Testis (tissue), 3 donors: ENCODE measurements around the gene PIWIL4. TPM values are rescaled to one million over a fixed set of nuclear protein-coding genes. Genes with fewer than 3 reads are reported as not detected.

ENCODE experiments used
- DNase-seq: peaks from one replicate; pipeline ENCODE4 v3.0.0-alpha.2; 2019
- H3K27ac ChIP-seq, 2 donors: fragments of 200-600 bp; sonication (generic); one replicate each; pipeline ENCODE4 v1.5.1; 2019
- H3K27me3 ChIP-seq: fragments of 200-600 bp; sonication (generic); one replicate; pipeline ENCODE4 v1.5.1; 2019
- H3K36me3 ChIP-seq: fragments of 200-600 bp; sonication (generic); one replicate; pipeline ENCODE4 v1.5.1; 2017; ENCODE audit warnings: low read depth; ENCODE audit errors: missing control alignments
- H3K4me1 ChIP-seq: fragments of 200-600 bp; sonication (generic); one replicate; pipeline ENCODE4 v1.5.1; 2019
- H3K4me3 ChIP-seq, 2 donors: fragments of 200-600 bp; sonication (generic); one replicate each; pipeline ENCODE4 v1.5.1; 2017 to 2019
- H3K9me3 ChIP-seq: fragments of 200-600 bp; sonication (generic); one replicate; pipeline ENCODE4 v1.5.1; 2017
- CTCF ChIP-seq, 3 experiments: fragments of 450-650 bp in 2 of 3; fragments of 200-600 bp in 1 of 3; sonication (generic) in 1 of 3; IDR thresholded peaks; one replicate each; pipeline ENCODE4 v1.5.1; 2016 to 2019; ENCODE audit warnings: antibody characterized with exemption in 3 of 3, mild to moderate bottlenecking in 2 of 3, moderate library complexity in 1 of 3
- POLR2A ChIP-seq: fragments of 450-650 bp; IDR thresholded peaks from one replicate; pipeline ENCODE4 v1.6.1; 2017; ENCODE audit warnings: antibody characterized with exemption, mild to moderate bottlenecking, moderate library complexity
- WGBS, 2 donors: methylation state at CpG; one replicate each; pipeline ENCODE4 v1.1.5; 2018; 5-methylcytosine and 5-hydroxymethylcytosine counted together
- intact Hi-C: fragments of 100-400 bp; cut with DNase I; formaldehyde crosslinking; loops from one replicate; pipeline ENCODE4 v1.15.1; 2023; ENCODE audit warnings: low total_unique reads
- polyA plus RNA-seq: library from polyadenylated mRNA; stranded (reverse); fragments of 350-450 nt; fragmentation: Illumina TruSeq; extraction: RNeasy Lipid Tissue Mini Kit (QIAGEN cat#74804); gene quantifications from one replicate; pipeline ENCODE4 v1.2.3, GENCODE V29; 2014; ENCODE audit warnings: low read depth, low replicate concordance; ENCODE audit not compliant: insufficient read depth
- total RNA-seq, 2 donors: library from RNA; depleted of rRNA; stranded (reverse); fragments of >200 nt; gene quantifications; one replicate each; pipeline ENCODE4 v1.2.3, GENCODE V29; 2016

Gene PIWIL4
- total and polyA plus RNA-seq, 3 donors from 2014 or later: 19.9 to 30.2 (median 23.0) TPM

DNA sequence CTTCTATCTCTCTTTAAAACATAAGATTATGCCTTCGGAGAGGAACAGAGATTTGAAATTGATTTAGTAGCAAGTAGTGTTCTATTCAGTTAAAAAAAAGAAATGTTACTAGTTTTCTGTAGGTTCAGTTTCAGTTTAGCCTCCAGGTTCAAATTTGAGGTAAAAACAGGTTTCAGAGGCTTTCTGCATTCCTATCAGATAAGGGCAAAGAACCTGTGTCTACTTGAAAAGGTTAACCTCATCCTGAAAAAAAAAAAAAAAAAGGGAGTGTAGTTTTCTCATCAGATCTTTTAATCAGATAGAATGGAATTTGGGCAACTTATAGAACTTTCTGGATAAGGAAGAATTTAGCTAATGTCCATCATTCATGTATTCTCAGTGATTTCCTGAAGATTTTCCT lies 42.8 kb upstream of the PIWIL4 start:
- Histone ChIP-seq H3K4me1 (no peaks in the 10 kb centered on the region), H3K27ac (no peak overlapping the region), H3K36me3 (no peaks in the 10 kb centered on the region), H3K27me3 (no peaks in the 10 kb centered on the region), H3K9me3 (no peaks in the 10 kb centered on the region), H3K4me3 (no peak overlapping the region)
- intact Hi-C loops: no loop called here
- no peak for DNase-seq
- WGBS, 2 donors: 87 to 96% methylated on average over 1 of the region's 1 CpG
- TF ChIP-seq POLR2A (no peak), CTCF (IDR thresholded peaks at IDR 0.05) (no peak)

GRCh38 chr11:94525546-94526324 lies 41.4 kb upstream of the PIWIL4 start:
- Histone ChIP-seq H3K9me3 (no peaks in the 10 kb centered on the region), H3K4me3 (no peak overlapping the region), H3K27me3 (no peaks in the 10 kb centered on the region), H3K4me1 (no peaks in the 10 kb centered on the region), H3K36me3 (no peaks in the 10 kb centered on the region), H3K27ac (no peak overlapping the region)
- TF ChIP-seq CTCF (IDR thresholded peaks at IDR 0.05): no peak
- no peak for TF ChIP-seq POLR2A
- DNase-seq: peak; percentile 89
- 42 to 52% methylated on average over 5 of the region's 5 CpGs for WGBS, 2 donors
- intact Hi-C loops: no loop called here

DNA sequence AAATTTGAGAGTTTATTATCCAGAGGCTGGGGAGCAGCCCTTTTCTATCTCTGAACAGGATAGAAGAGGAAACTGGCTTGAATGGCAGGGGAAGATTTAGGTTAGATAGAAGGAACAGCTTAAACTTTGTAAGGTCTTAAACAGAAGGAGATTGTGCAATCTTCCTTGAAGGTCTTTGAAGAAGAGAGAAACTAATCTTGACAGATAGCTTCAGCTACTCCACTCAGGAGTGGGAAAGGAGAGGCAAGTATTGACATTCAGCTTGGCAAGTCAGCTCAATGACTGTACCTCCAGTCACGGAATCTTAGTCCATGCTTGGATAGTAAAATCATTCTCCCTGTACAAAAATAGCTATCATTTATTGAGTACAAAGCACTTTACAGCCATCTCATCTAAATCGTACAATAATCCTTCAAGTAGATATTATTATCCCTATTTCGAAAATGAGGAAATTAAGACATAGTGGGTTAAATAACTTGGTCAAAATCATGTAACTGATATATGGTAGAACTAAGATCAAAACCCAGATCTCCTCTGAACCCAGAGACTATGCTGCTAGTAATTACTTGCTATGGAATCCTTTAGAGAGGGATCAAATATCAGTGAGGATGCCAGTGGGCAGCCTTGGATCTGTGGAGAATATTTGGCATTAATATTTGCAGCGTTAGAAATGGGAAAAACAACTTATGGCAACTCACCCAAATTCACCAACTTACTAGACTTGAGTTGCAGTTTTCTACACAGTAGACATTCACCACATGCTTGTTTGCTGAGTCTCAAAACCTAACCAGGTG lies 40.3 kb upstream of the PIWIL4 start:
- no peak overlapping the region for H3K27ac ChIP-seq
- 69 to 84% methylated on average over 4 of the region's 4 CpGs for WGBS, 2 donors
- intact Hi-C loops: no loop called here

DNA sequence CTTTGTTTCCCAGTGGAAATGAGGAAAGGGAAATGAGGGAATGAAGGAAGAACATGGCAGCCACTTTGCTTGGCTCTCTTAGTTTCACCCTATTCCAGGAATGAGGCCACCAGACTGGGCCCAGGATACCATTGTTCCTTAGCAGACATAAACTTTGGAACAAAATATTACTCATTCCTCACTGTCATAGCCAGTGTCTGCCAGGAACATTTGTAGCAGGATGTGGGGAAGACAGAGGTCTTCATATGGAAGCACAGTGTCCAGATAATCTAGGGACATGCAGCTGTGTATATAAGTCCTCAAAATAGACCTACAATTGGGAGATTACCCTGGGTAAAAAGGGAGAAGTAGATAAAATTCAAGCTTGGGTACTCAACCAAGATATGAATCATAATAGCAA lies 38.6 kb upstream of the PIWIL4 start:
- Histone ChIP-seq H3K9me3 (no peaks in the 10 kb centered on the region), H3K27ac (no peak overlapping the region), H3K4me1 (no peaks in the 10 kb centered on the region), H3K4me3 (no peak overlapping the region), H3K36me3 (no peaks in the 10 kb centered on the region), H3K27me3 (no peaks in the 10 kb centered on the region)
- TF ChIP-seq POLR2A (no peak), CTCF (IDR thresholded peaks at IDR 0.05) (no peak)
- intact Hi-C loops: no loop called here
- DNase-seq: no peak

More for the DNA sequence above, 40.3 kb upstream of the PIWIL4 start:
- no peak for TF ChIP-seq CTCF (IDR thresholded peaks at IDR 0.05)
- no peak for TF ChIP-seq POLR2A
- DNase-seq: no peak
- Histone ChIP-seq H3K36me3 (no peaks in the 10 kb centered on the region), H3K4me1 (no peaks in the 10 kb centered on the region), H3K9me3 (no peaks in the 10 kb centered on the region), H3K4me3 (no peak overlapping the region), H3K27me3 (no peaks in the 10 kb centered on the region)
